Measurements from ENCODE around the gene VPS13D.

The VPS13D gene

GRCh38 chr1:12554521-12555305, 324.9 kb downstream of the VPS13D start:
- POLR2A ChIA-PET: no interaction called here
- no peak for DNase-seq (ENCODE audit: extremely low spot score)
- CTCF ChIA-PET: no interaction called here
- TF ChIP-seq, protein P1, sequence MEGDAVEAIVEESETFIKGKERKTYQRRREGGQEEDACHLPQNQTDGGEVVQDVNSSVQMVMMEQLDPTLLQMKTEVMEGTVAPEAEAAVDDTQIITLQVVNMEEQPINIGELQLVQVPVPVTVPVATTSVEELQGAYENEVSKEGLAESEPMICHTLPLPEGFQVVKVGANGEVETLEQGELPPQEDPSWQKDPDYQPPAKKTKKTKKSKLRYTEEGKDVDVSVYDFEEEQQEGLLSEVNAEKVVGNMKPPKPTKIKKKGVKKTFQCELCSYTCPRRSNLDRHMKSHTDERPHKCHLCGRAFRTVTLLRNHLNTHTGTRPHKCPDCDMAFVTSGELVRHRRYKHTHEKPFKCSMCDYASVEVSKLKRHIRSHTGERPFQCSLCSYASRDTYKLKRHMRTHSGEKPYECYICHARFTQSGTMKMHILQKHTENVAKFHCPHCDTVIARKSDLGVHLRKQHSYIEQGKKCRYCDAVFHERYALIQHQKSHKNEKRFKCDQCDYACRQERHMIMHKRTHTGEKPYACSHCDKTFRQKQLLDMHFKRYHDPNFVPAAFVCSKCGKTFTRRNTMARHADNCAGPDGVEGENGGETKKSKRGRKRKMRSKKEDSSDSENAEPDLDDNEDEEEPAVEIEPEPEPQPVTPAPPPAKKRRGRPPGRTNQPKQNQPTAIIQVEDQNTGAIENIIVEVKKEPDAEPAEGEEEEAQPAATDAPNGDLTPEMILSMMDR (IDR thresholded peaks at IDR 0.05; ENCODE audit: control extremely low read depth, extremely low read depth, low read depth, missing control alignments): no peak

DNA sequence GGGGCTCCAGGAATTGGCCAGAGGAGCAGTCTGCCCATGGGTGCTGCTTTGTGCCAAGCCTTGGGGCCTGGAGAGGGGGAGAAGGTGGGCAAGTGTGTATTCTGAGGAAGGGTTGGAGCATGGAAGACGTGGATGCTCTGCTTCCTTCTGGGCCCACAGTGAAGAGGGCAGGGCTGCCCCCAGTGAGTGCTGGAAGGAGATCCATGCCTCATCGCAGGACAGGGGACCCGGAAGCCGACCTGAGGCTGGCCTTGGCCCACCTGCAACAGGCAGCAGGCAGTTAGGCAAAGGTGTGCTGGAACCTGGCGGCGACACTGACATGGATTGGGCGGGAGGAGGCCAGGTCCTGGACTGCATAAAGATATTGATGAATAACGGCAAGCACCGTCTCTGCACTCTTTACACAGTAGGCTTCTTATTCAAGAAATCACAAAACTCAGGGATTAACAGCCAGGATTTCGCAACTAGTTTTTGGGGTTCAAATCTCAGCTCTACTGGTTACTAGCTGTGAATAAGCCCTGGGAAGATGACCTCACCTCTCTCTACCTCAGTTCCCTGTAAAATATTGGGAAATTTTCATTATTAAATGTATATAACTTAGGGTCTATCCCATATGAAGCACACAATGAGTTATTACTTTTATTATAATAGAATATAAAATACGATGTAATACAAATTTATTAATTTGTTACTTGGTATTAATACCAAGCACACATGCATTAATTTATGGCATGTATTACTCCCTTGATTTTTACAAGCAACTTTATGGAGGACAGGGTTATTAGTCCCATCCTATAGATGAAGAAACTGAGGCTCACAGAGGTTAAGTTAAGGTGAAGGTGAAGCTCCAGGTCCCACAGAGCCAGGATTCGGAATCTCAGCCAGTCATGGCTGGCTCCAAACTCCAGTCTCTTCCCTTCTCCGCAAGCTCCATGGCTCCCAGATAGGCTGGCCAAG, 325.9 kb downstream of the VPS13D start:
- TF ChIP-seq, protein P1 (IDR thresholded peaks at IDR 0.05; ENCODE audit: control extremely low read depth, extremely low read depth, low read depth, missing control alignments): no peak
- no peak for DNase-seq (ENCODE audit: extremely low spot score)
- CTCF ChIA-PET: no interaction called here
- POLR2A ChIA-PET: no interaction called here

DNA sequence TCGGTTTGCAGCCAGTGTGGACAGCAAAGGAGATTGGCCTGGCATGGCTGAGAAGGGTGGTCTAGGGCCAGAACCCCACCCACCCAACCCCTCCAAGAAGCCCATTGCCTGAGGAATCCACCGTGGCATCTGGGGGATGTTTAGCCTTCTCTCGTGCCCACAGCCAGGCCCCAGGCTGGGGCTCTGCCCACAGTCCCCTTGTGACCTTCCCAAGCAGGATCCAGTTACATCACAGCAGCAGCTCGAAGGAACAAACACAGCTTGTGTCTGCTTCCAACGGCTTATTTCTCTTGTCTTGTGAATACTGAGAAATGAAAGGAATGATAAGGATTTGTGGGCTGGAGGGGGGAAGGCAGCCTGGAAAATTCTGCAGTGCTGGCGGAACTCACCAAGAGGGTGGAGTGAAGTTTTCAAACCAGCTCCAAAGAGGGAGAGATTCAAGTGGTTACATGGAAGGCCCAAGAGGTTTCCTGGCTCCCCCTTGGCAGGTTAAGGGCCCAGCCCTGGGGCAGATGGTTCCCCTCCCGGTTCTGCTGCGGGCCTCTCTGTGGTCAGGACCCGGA, 326.6 kb downstream of the VPS13D start:
- POLR2A ChIA-PET: no interaction called here
- CTCF ChIA-PET: no interaction called here
- TF ChIP-seq, protein P1 (IDR thresholded peaks at IDR 0.05; ENCODE audit: control extremely low read depth, extremely low read depth, low read depth, missing control alignments): no peak
- DNase-seq (ENCODE audit: extremely low spot score): no peak

DNA sequence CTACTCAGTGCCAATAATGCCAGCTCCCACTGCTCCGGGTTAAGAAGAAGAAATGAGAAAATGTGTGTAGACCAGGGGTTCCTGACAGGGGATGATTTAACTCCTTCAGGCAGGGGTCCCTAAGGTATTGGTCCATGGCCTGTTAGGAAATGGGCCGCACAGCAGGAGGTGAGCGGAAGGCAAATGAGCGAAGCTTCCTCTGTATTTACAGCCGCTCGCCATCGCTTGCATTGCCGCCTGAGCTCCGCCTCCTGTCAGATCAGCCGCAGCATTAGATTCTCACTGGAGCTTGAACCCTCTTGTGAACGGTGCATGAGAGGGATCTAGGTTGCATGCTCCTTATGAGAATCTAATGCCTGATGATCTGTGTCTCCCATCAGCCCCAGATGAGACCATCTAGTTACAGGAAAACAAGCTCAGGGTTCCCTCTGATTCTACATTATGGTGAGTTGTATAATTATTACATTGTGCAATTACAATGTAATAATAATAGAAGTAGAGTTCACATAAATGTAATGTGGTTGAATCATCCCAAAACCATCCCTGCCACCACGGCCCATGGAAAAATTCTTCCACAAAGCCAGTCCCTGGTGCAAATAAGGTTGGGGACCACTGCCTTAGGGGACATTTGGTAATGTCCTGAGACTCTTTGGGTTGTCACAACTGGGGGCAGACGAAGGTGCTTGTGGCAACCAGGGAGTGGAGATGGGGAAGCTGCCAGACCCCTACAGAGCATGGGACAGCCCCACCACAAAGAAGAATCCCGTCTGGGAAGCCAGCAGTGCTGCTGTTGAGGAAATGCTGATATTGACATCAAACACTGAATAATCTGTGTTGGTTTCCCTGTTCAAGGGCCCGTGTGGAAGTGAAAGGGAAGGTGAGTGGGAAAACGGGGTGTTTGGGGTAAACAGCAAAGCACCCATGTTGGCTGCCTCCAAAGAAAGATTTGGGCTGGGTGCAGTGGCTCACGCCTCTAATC, 327.4 kb downstream of the VPS13D start:
- DNase-seq (ENCODE audit: extremely low spot score): no peak
- ChIA-PET CTCF (no interaction called here), POLR2A (no interaction called here)
- TF ChIP-seq, protein P1 (IDR thresholded peaks at IDR 0.05; ENCODE audit: control extremely low read depth, extremely low read depth, low read depth, missing control alignments): no peak

GRCh38 chr1:12561121-12561520, 331.3 kb downstream of the VPS13D start:
- POLR2A ChIA-PET: no interaction called here
- CTCF ChIA-PET: no interaction called here
- DNase-seq (ENCODE audit: extremely low spot score): no peak
- TF ChIP-seq, protein P1 (IDR thresholded peaks at IDR 0.05; ENCODE audit: control extremely low read depth, extremely low read depth, low read depth, missing control alignments): no peak
